Upper lobe of left lung (tissue), 4 donors: ENCODE results near the gene TBC1D12.

ENCODE experiments used
- CTCF ChIP-seq, 6 experiments: fragments of 450-650 bp in 4 of 6; fragments of 200-600 bp in 2 of 6; sonication (generic) in 2 of 6; IDR thresholded peaks; one replicate each; pipeline ENCODE4 v1.5.1; 2016 to 2019; ENCODE audit warnings: antibody characterized with exemption in 6 of 6
- POLR2A ChIP-seq, 4 donors: fragments of 450-650 bp; IDR thresholded peaks; one replicate each; pipeline ENCODE4 v1.5.1; 2016 to 2017; ENCODE audit warnings: antibody characterized with exemption in 4 of 4, mild to moderate bottlenecking in 2 of 4
- POLR2AphosphoS5 ChIP-seq, 2 donors: sonication (generic); formaldehyde crosslinking; IDR thresholded peaks; one replicate each; pipeline ENCODE4 v1.5.1; 2017; ENCODE audit warnings: antibody characterized with exemption in 2 of 2

GRCh38 chr10:94364482-94364881, 37.9 kb upstream of the TBC1D12 start:
- no peak for TF ChIP-seq POLR2AphosphoS5 (IDR thresholded peaks at IDR 0.05)
- TF ChIP-seq CTCF (IDR thresholded peaks at IDR 0.05) = no peak
- TF ChIP-seq POLR2A (IDR thresholded peaks at IDR 0.05) = no peak
